NOMO-1 treated with dmso at 0.1 percent for 144 hours (cell line): ENCODE measurements around the gene TSPAN11.

Source experiments
- DNase-seq: peaks from one replicate; lab custom pipeline; 2025; ENCODE audit not compliant: unreplicated experiment; lab: John Stamatoyannopoulos, UW

Gene TSPAN11

GRCh38 chr12:30977537-30978349, 51.2 kb downstream of the TSPAN11 start:
- DNase-seq: no peak

DNA sequence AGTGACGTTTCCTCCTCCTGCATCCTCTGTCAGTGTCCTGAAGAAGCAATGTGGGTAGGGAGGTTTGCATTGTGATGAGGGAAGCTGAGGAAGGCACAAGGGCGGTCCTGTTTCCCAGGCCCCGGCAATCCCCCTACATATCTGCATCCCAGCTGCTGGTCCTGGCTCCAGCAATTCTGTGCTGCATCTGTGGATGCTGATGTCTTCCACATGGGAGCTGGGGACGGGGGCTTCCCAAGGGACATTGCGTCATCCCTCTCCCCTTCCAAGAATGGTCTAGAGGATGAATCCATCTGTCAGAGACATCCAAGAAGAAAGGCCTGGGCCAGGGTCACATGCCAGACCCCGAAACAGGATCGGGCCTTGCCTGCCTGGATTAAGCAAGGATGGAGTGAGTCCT, 52.1 kb downstream of the TSPAN11 start:
- DNase-seq: no peak

- no peak for DNase-seq
Measured at GRCh38 chr12:30979371-30980259, 53.1 kb downstream of the TSPAN11 start.

DNA sequence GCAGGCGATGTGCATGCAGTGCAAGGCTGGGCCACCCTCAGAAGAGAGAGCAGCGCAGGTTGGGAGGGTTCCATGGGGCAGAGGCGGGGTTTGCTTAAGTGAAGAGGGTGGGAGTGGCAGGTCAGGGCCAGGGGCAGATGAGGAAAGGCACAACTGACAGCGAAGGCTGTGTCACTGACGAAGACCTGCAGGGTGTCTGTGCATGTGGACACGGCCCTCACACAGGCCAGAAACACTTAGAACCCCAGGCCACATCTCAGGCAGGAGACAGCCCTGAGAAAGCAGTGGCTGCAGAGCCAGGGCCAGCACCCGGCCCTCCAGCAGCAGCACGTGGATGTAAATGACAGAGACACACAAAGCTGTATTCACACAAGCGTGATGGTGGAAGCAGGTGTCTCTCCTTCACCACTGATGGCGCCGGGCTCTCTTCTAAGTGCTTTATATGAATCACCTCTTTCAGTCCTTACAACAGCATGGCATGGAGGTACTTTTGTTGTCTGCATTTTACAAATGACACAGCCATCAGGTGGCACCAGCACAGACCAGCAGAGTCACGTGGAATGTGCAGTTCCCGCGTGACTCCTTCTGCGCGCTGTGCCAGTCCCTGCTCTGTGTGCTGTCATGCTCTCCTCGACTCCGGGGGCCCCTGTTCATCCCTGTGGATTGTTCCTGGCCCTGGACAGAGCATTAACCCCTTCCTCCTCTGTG, 54.6 kb downstream of the TSPAN11 start:
- DNase-seq: no peak

- DNase-seq: no peak
Measured at GRCh38 chr12:30982413-30982812, 55.9 kb downstream of the TSPAN11 start.

- DNase-seq: no peak
Measured at GRCh38 chr12:30985814-30986452, 59.4 kb downstream of the TSPAN11 start.

DNA sequence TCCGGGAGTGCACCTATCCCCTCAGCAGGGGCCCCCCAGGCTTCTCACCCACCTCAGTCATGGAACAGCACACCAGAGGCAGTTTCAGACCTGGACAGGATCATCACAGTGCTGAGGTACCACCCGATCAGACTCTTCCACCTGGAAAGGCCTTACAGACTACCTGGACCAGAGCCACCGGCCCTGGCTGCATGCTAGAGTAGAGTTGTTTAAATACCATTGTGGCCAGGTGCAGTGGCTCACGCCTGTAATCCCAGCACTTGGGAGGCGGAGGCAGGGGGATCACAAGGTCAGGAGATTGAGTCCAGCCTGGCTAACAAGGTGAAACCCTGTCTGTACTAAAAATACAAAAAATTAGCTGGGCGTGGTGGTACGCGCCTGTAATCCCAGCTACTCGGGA, 61.5 kb downstream of the TSPAN11 start:
- DNase-seq: no peak

- no peak for DNase-seq
Measured at GRCh38 chr12:30988646-30989286, 62.2 kb downstream of the TSPAN11 start.

GRCh38 chr12:30989754-30990153, 63.2 kb downstream of the TSPAN11 start:
- no peak for DNase-seq

GRCh38 chr12:30990316-30990715, 63.8 kb downstream of the TSPAN11 start:
- no peak for DNase-seq

DNA sequence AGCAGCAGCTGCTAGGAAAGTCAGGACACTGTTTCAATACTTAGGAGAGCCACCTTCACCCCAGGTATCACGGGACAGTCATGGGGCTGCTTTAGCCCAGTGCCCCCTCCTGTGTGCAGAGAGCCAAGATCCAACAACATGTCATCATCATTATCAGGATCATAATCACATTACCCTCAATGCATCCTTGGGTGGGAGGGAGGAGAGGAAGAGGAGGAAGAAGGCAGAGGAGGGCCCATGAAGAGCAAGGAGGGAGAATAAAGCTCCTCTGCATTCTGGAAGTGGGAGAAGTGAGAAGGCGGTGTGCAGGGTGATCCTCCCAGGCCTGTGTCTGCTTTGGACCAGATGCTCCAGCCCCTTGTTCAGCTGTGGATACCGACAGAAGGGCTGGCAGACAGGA, 64.2 kb downstream of the TSPAN11 start:
- DNase-seq: no peak

GRCh38 chr12:30991466-30991865, 64.9 kb downstream of the TSPAN11 start:
- no peak for DNase-seq

- DNase-seq: no peak
Measured at GRCh38 chr12:30992381-30992780, 65.8 kb downstream of the TSPAN11 start.

DNA sequence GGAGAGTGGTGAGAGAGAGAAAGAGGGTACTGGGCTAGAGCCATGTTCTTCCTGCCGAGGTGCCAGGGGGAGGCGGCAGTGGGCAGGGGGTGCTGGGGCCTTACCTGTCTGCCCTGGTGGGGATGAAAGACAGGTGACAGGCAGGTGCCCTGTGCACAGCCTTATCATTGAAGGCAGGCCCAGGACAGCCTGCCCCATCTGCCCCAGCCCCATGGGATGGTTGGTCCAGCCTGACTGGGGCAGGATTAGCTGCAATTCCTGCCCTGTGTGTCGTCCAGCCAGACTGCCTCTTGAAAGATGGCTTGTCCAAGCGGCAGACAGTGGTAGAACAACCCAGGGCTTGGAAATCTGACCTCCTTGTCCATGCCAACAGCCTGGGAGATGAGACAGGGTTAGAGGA, 67.2 kb downstream of the TSPAN11 start:
- DNase-seq: no peak

DNA sequence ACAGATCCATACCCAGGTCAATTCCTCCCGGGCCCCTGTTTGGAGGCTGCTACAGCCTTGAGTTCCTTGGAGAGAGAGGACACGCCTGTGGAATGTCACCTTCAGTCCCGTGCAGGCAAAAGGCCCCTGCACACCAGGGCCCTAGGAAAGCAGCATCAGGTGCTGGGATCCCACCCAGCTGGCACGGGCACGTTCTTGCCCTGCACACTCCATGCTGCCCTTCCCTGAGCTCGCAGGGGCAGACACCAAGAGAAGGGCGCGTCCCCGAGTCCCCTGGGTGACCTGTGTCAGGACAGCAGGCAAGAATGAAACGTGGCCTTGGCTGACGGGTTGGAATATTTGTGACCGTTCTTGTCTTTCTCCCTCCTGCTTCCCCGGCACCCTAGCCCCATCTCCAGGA, 67.7 kb downstream of the TSPAN11 start:
- DNase-seq: no peak

- no peak for DNase-seq
Measured at GRCh38 chr12:30996255-30996654, 69.7 kb downstream of the TSPAN11 start.

- no peak for DNase-seq
Measured at GRCh38 chr12:30996752-30997151, 70.2 kb downstream of the TSPAN11 start.

DNA sequence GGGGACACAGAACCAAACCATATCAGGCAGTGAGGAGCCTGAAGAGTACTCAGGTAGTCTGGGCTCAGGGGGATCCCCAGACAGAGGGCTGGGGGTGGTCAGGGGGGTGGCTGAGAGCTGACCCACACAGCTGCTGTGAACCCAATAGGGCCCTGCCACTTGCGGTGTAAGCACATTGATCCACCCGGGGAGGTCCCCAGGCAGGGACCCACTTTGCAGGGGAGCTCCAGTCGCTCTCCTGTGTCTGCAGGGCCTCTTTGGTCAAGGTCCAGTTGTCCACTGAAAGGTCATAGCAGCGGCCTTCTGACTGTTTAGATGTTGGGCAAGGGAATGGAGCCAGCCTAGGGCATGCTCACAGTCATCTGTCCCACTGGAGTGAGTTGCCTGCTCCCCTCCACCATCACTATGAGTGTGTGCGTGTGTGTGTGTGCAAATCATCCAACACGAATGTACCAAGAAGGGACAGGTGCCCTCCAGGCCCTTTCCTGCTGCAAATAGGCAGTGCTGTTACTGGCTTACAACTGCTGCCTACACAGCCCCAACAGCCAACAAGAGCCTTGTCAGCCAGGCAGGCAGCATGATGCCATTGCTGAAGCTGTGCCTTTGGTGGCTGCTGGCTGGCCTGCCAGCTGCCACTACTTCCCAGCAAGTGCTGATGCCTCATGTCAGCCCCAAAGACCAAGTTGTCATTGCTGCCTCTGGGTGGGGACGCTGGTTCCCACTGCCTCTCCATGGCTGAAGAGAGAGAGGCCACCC, 71.3 kb downstream of the TSPAN11 start:
- no peak for DNase-seq

DNA sequence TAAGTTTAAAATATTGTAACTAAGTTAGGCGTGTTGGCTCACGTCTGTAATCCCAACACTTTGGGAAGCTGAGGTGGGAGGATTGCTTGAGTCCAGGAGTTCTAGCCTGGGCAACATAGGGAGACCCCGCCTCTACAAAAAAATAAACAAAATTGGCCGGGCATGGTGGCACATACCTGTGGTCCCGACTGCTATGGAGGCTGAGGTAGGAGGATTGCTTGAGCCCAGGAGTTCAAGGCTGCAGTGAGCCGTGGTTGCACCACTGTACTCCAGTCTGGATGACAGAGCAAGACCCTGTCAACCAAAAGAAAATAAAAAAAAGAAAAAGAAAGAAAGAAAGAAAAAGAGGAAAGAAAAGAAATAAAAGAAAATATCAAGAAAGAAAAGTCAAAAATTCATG, 72.5 kb downstream of the TSPAN11 start:
- no peak for DNase-seq

DNA sequence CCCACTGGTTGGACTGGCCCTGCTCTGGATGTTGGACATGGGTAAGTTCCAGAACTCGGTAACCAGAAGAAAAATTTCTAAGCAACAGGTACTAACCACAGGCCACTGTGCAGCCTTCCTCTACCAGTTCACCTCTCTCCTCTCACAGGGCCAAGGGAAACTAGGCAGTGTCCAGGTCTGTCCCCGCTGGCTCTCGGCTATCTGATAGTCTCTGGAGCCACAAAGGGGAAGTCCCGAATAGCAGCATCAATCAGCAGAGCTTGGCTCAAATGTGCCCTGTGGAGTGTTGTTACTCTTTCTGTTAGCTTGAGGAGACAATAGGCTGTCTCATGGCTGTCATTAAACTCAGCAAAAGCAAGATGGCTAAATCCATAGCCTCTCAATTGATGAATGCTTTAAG, 73.2 kb downstream of the TSPAN11 start:
- DNase-seq: no peak
